Measurements from ENCODE around the gene LDHAL6A. TPM values are rescaled to one million over a fixed set of nuclear protein-coding genes. Genes with fewer than 3 reads are reported as not detected.

The LDHAL6A gene
- total RNA-seq, 1 experiment from 2014 or later, result not detected

GRCh38 chr11:18468059-18468458 is 12.4 kb downstream of the LDHAL6A start:
- Histone ChIP-seq H2AFZ (ENCODE audit: low read depth, low read length, poor library complexity, severe bottlenecking) (no peak overlapping the region), H3K79me2 (ENCODE audit: insufficient read depth, low read length) (no peaks in the 10 kb centered on the region), H3K4me3 (replicated peaks in 1 of 2; ENCODE audit: low read depth in 1 of 2, low read length in 2 of 2) (no peak overlapping the region), H3K4me2 (ENCODE audit: low read length) (no peak overlapping the region), H4K20me1 (ENCODE audit: insufficient read depth) (no peaks in the 10 kb centered on the region), H3K9ac (ENCODE audit: low read length) (no peak overlapping the region), H3K27me3 (ENCODE audit: insufficient read depth, low read length) (no peaks in the 10 kb centered on the region), H3K4me1 (ENCODE audit: control insufficient read depth in 1 of 2, insufficient read depth in 2 of 2, low read length in 2 of 2) (no peaks in the 10 kb centered on the region), H3K9me3 (ENCODE audit: control insufficient read depth in 1 of 2, insufficient read depth in 1 of 2, low read depth in 1 of 2, low read length in 2 of 2) (no peaks in the 10 kb centered on the region), H3K9me2 (ENCODE audit: insufficient read depth) (no peaks in the 10 kb centered on the region), H3K36me3 (ENCODE audit: control insufficient read depth in 1 of 2, insufficient read depth in 2 of 2, low read length in 2 of 2) (no peaks in the 10 kb centered on the region), H3K27ac (ENCODE audit: low read depth, low read length) (no peak overlapping the region)
- ATAC-seq (no peak), DNase-seq (ENCODE audit: low read depth, low spot score) (no peak)
- intact Hi-C loops (cut with micrococcal nuclease), result no loop called here
- TF ChIP-seq ZNF274 (IDR thresholded peaks at IDR 0.05; ENCODE audit: low read depth, low read length), result no peak
- no peak for TF ChIP-seq SRF (IDR thresholded peaks at IDR 0.05; ENCODE audit: low read depth)
- no peak for TF ChIP-seq EZH2 (IDR thresholded peaks at IDR 0.05)
- no peak for TF ChIP-seq POLR2AphosphoS5 (IDR thresholded peaks at IDR 0.05; ENCODE audit: low read depth, low read length)
- no peak for TF ChIP-seq YY1 (IDR thresholded peaks at IDR 0.05; ENCODE audit: extremely low read depth, insufficient replicate concordance, low read depth, low read length)
- TF ChIP-seq CTCF (IDR thresholded peaks at IDR 0.05 in 2 of 3, conservative IDR thresholded peaks at IDR 0.05 in 1 of 3; ENCODE audit: borderline replicate concordance in 1 of 3, insufficient read depth in 1 of 3, low read depth in 2 of 3, low read length in 2 of 3), result no peak
- no peak for TF ChIP-seq REST (IDR thresholded peaks at IDR 0.05; ENCODE audit: low read depth)
- no TSS peak for BruUV-seq (replicated peaks)
- CTCF ChIA-PET, result no interaction called here
- POLR2A ChIA-PET, result no interaction called here
- RAD21 ChIA-PET (ENCODE audit: low non-redundant PET in 1 of 2, low total read pairs in 2 of 2, uncharacterized antibody in 2 of 2, unreplicated experiment in 2 of 2), result no interaction called here
